Peyer's patch (tissue), 4 donors: ENCODE measurements around the gene RAB17.

Experiments
- CTCF ChIP-seq, 6 experiments: fragments of 450-650 bp in 4 of 6; fragments of 200-600 bp in 2 of 6; sonication (generic) in 1 of 6; IDR thresholded peaks; one replicate each; pipeline ENCODE4 v1.5.1; 2017 to 2019; ENCODE audit warnings: antibody characterized with exemption in 6 of 6, mild to moderate bottlenecking in 3 of 6, moderate library complexity in 1 of 6
- POLR2A ChIP-seq, 2 donors: fragments of 450-650 bp; IDR thresholded peaks; one replicate each; pipeline ENCODE4 v1.5.1; 2017; ENCODE audit warnings: antibody characterized with exemption in 2 of 2, mild to moderate bottlenecking in 2 of 2, moderate library complexity in 2 of 2

GRCh38 chr2:237524631-237525030 is 65.9 kb downstream of the RAB17 start:
- TF ChIP-seq POLR2A (IDR thresholded peaks at IDR 0.05) (no peak), CTCF (IDR thresholded peaks at IDR 0.05) (no peak)
